Brain microvascular endothelial cell (primary cell): ENCODE data around the gene KIAA0825.

Experiments used
- DNase-seq: peaks from one replicate; pipeline ENCODE4 v3.0.0-alpha.2; 2020
- H3K27ac ChIP-seq: fragments of 250-450 bp; sonication (Bioruptor Pico); 2 replicates; pipeline ENCODE4 v1.5.1; 2020; ENCODE audit warnings: mild to moderate bottlenecking, moderate library complexity
- H3K27me3 ChIP-seq: fragments of 250-450 bp; sonication (Bioruptor Pico); replicated peaks from 2 replicates; pipeline ENCODE4 v1.5.1; 2020; ENCODE audit warnings: mild to moderate bottlenecking
- H3K36me3 ChIP-seq: fragments of 250-450 bp; sonication (Bioruptor Pico); replicated peaks from 2 replicates; pipeline ENCODE4 v1.5.1; 2020; ENCODE audit warnings: mild to moderate bottlenecking
- H3K4me3 ChIP-seq: 2 replicates; pipeline ENCODE4 v1.5.1; 2011; ENCODE audit warnings: low read depth, mild to moderate bottlenecking, control low read depth, low read length, moderate library complexity
- CTCF ChIP-seq: IDR thresholded peaks from 2 replicates; pipeline ENCODE4 v1.5.1; 2011; ENCODE audit warnings: low read depth, mild to moderate bottlenecking, moderate library complexity, low read length, control low read depth, inconsistent platforms; ENCODE audit errors: missing control alignments
- in situ Hi-C: cut with HindIII; loops from 2 replicates; pipeline ENCODE4 v1.10.0; 2017; ENCODE audit warnings: low sequenced_read_pairs, low pct_ligation_motif_present

Gene KIAA0825

GRCh38 chr5:94223235-94223634 is 395.2 kb downstream of the KIAA0825 start:
- no peaks in the 10 kb centered on the region for H3K27me3 ChIP-seq
- H3K4me3 ChIP-seq: no peak overlapping the region
- no peaks in the 10 kb centered on the region for H3K36me3 ChIP-seq
- no peak overlapping the region for H3K27ac ChIP-seq
- no peak for TF ChIP-seq CTCF
- in situ Hi-C loops: no loop called here
- no peak for DNase-seq

- H3K27me3 ChIP-seq: no peaks in the 10 kb centered on the region
- TF ChIP-seq CTCF: no peak
- H3K4me3 ChIP-seq: no peak overlapping the region
- H3K27ac ChIP-seq: peak overlapping the region; percentile 1
- peak; percentile 78 for DNase-seq
- in situ Hi-C loops: no loop called here
- H3K36me3 ChIP-seq: no peaks in the 10 kb centered on the region
Observed at GRCh38 chr5:94218374-94218773, 400.0 kb downstream of the KIAA0825 start.

DNA sequence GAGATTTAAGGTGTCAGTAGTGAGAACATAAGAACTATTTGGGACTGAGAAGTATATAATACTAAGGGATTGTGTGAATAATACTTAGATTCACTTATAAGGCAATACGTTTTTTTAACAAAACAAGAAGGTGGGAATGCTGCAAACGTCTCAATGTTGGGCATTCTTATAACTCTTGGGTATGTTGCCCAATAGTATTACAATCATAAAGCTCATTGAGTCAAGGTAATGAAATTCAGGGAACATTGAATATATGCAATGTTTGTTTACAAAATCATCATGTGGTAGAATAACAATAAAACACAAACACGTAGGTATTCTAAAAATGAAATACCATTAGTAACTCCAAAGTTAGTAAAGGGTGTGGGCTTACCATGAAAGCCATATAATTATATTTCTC is 400.7 kb downstream of the KIAA0825 start:
- Histone ChIP-seq H3K4me3 (no peak overlapping the region), H3K27ac (no peak overlapping the region), H3K36me3 (no peaks in the 10 kb centered on the region), H3K27me3 (no peaks in the 10 kb centered on the region)
- no peak for DNase-seq
- in situ Hi-C loops: no loop called here
- TF ChIP-seq CTCF: no peak

- Histone ChIP-seq H3K36me3 (no peaks in the 10 kb centered on the region), H3K27me3 (no peaks in the 10 kb centered on the region), H3K4me3 (no peak overlapping the region), H3K27ac (no peak overlapping the region)
- no peak for DNase-seq
- TF ChIP-seq CTCF: no peak
- in situ Hi-C loops: no loop called here
Observed at GRCh38 chr5:94217216-94217615, 401.2 kb downstream of the KIAA0825 start.

DNA sequence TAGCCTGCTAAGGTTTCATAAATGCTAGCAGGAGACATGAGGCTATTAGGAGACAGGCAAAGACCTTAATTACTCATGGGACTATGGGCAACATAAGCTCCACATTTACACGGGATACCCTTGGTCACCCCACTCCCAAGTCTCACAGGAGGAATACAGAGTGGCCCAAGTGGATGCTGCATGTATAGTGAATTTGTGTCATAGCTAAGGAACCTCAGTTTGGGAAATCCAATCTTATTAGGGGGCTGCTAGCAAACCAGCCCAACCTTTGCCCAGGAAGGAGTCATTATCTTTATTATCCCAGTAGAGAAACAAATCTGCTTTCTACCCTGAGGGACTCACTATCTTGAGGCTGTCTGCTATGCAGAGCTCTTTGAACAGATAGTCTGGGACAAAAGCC is 405.9 kb downstream of the KIAA0825 start:
- in situ Hi-C loops: no loop called here
- Histone ChIP-seq H3K4me3 (no peak overlapping the region), H3K27ac (no peak overlapping the region), H3K36me3 (no peaks in the 10 kb centered on the region), H3K27me3 (no peaks in the 10 kb centered on the region)
- no peak for TF ChIP-seq CTCF
- no peak for DNase-seq

- no peak overlapping the region for H3K4me3 ChIP-seq
- H3K27ac ChIP-seq: no peak overlapping the region
- in situ Hi-C loops: no loop called here
Observed at GRCh38 chr5:94209774-94210355, 408.5 kb downstream of the KIAA0825 start.

More at GRCh38 chr5:94209774-94210355, 408.5 kb downstream of the KIAA0825 start:
- Histone ChIP-seq H3K27me3 (no peaks in the 10 kb centered on the region), H3K36me3 (no peaks in the 10 kb centered on the region)
- DNase-seq: no peak
- no peak for TF ChIP-seq CTCF
